SK-N-SH (cell line): ENCODE measurements around the gene ACD. TPM values are rescaled to one million over a fixed set of nuclear protein-coding genes. Genes with fewer than 3 reads are reported as not detected.

Experiments used
- CTCF ChIA-PET: fragments of 300-600, 350-600 bp; formaldehyde crosslinking; extraction: SDS; loops from one replicate; lab custom pipeline; 2021; lab: Yijun Ruan, JAX
- POLR2A ChIA-PET: fragments of 350-600 bp; sonication (Branson Sonifier 250); formaldehyde crosslinking; extraction: SDS; loops from one replicate; lab custom pipeline; 2020; ENCODE audit warnings: antibody characterized with exemption, inconsistent platforms; lab: Yijun Ruan, JAX
- DNase-seq: peaks from one replicate; pipeline ENCODE4 v3.0.0; 2012
- H2AFZ ChIP-seq: fragments of 200-600 bp; sonication (generic); 2 replicates; pipeline ENCODE4 v1.8.1; 2016; ENCODE audit warnings: antibody characterized with exemption, mild to moderate bottlenecking, low read depth
- H3F3A ChIP-seq: fragments of 200-600 bp; sonication (generic); replicated peaks from 2 replicates; pipeline ENCODE3; 2016; ENCODE audit warnings: antibody characterized with exemption, mild to moderate bottlenecking; ENCODE audit not compliant: insufficient read depth
- H3K27ac ChIP-seq, 2 experiments: fragments of 200-500 bp in 1 of 2; fragments of 200-600 bp in 1 of 2; sonication (Bioruptor generic) in 1 of 2; sonication (generic), shearing (Covaris generic) in 1 of 2; 2 replicates each; pipeline versions ENCODE4 v1.5.1 to v1.6.1; 2014 to 2016; ENCODE audit warnings: low read depth in 2 of 2, inconsistent platforms in 1 of 2, low read length in 1 of 2, mild to moderate bottlenecking in 1 of 2, mixed read lengths in 1 of 2
- H3K27me3 ChIP-seq: fragments of 200-600 bp; sonication (generic), shearing (Covaris generic); 2 replicates; pipeline ENCODE4 v1.6.1; 2016; ENCODE audit warnings: mixed run types; ENCODE audit not compliant: insufficient read depth
- H3K36me3 ChIP-seq, 2 experiments: fragments of 200-500 bp in 1 of 2; fragments of 200-600 bp in 1 of 2; sonication (Bioruptor generic) in 1 of 2; sonication (generic) in 1 of 2; replicated peaks in 1 of 2; 2 replicates each; pipeline versions ENCODE3 to v1.5.1; 2014 to 2016; ENCODE audit warnings: low read length in 1 of 2, mild to moderate bottlenecking in 1 of 2; ENCODE audit not compliant: insufficient read depth in 2 of 2, control insufficient read depth in 1 of 2
- H3K4me1 ChIP-seq, 2 experiments: fragments of 200-500 bp in 1 of 2; fragments of 200-600 bp in 1 of 2; sonication (Bioruptor generic) in 1 of 2; sonication (generic), shearing (Covaris generic) in 1 of 2; 2 replicates each; pipeline versions ENCODE4 v1.5.1 to v1.6.1; 2014 to 2016; ENCODE audit warnings: low read depth in 1 of 2, low read length in 1 of 2, mixed run types in 1 of 2; ENCODE audit not compliant: insufficient read depth in 2 of 2, control insufficient read depth in 1 of 2
- H3K4me2 ChIP-seq: fragments of 200-600 bp; sonication (generic), shearing (Covaris generic); 2 replicates; pipeline ENCODE4 v1.6.1; 2017; ENCODE audit warnings: mixed run types
- H3K4me3 ChIP-seq, 2 experiments: fragments of 200-500 bp in 1 of 2; fragments of 200-600 bp in 1 of 2; sonication (Bioruptor generic) in 1 of 2; sonication (generic), shearing (Covaris generic) in 1 of 2; 2 replicates each; pipeline versions ENCODE4 v1.5.1 to v1.8.1; 2014 to 2016; ENCODE audit warnings: low read depth in 2 of 2, inconsistent platforms in 1 of 2, low read length in 1 of 2, mild to moderate bottlenecking in 1 of 2, mixed read lengths in 1 of 2, moderate library complexity in 1 of 2
- H3K79me2 ChIP-seq: fragments of 200-600 bp; sonication (generic); 2 replicates; pipeline ENCODE4 v1.8.1; 2017; ENCODE audit warnings: mild to moderate bottlenecking; ENCODE audit not compliant: insufficient read depth
- H3K9ac ChIP-seq: fragments of 200-600 bp; sonication (generic); 2 replicates; pipeline ENCODE4 v1.6.1; 2017; ENCODE audit warnings: mixed run types
- H3K9me2 ChIP-seq: fragments of 200-600 bp; sonication (generic); 2 replicates; pipeline ENCODE4 v1.6.1; 2017; ENCODE audit warnings: mixed run types
- H3K9me3 ChIP-seq: fragments of 200-600 bp; sonication (generic); 2 replicates; pipeline ENCODE4 v1.6.1; 2017; ENCODE audit warnings: mixed run types, mild to moderate bottlenecking, moderate library complexity
- H4K20me1 ChIP-seq: fragments of 200-600 bp; sonication (generic); 2 replicates; pipeline ENCODE4 v1.6.1; 2017; ENCODE audit warnings: mild to moderate bottlenecking, mixed run types; ENCODE audit not compliant: insufficient read depth
- CTCF ChIP-seq: fragments of 200-600 bp; sonication (generic); IDR thresholded peaks from 2 replicates; pipeline ENCODE4 v1.6.1; 2017; ENCODE audit warnings: antibody characterized with exemption, mild to moderate bottlenecking, moderate library complexity
- EP300 ChIP-seq, 2 experiments: IDR thresholded peaks; 2 replicates each; pipeline versions ENCODE4 v1.4.0 to v1.6.1; 2012; ENCODE audit warnings: borderline replicate concordance in 1 of 2, low read depth in 1 of 2, low read length in 1 of 2
- GABPA ChIP-seq: IDR thresholded peaks from 2 replicates; pipeline ENCODE4 v1.4.0; 2012; ENCODE audit warnings: low read depth, mild to moderate bottlenecking
- GATA2 ChIP-seq: sonication (generic); formaldehyde crosslinking; IDR thresholded peaks from 2 replicates; pipeline ENCODE4 v1.5.0; 2020; ENCODE audit warnings: mild to moderate bottlenecking, missing genetic modification reagents
- IRF3 ChIP-seq: fragments of 150-350 bp; IDR thresholded peaks from 2 replicates; pipeline ENCODE4 v1.6.1; 2016; ENCODE audit warnings: mild to moderate bottlenecking, low read depth, low read length
- JUND ChIP-seq: IDR thresholded peaks from 2 replicates; pipeline ENCODE4 v1.4.0; 2012
- MAX ChIP-seq: IDR thresholded peaks from 2 replicates; pipeline ENCODE4 v1.4.0; 2012; ENCODE audit warnings: low read depth
- MXI1 ChIP-seq: IDR thresholded peaks from 2 replicates; pipeline ENCODE4 v1.6.1; 2012; ENCODE audit warnings: mild to moderate bottlenecking, low read depth, low read length, improper control_type of control experiment
- NFIC ChIP-seq: IDR thresholded peaks from 2 replicates; pipeline ENCODE4 v1.4.0; 2012; ENCODE audit warnings: borderline replicate concordance
- NRF1 ChIP-seq: IDR thresholded peaks from 2 replicates; pipeline ENCODE4 v1.6.1; 2012; ENCODE audit warnings: low read depth, mild to moderate bottlenecking, low read length
- PBX3 ChIP-seq: IDR thresholded peaks from 2 replicates; pipeline ENCODE4; 2012
- RFX5 ChIP-seq: IDR thresholded peaks from 2 replicates; pipeline ENCODE4 v1.6.1; 2012; ENCODE audit warnings: mild to moderate bottlenecking, improper control_type of control experiment, low read length
- RXRA ChIP-seq: IDR thresholded peaks from 2 replicates; pipeline ENCODE4 v1.4.0; 2012; ENCODE audit warnings: low read depth, mild to moderate bottlenecking, borderline replicate concordance
- TCF12 ChIP-seq: IDR thresholded peaks from 2 replicates; pipeline ENCODE4 v1.4.0; 2012
- TEAD4 ChIP-seq: IDR thresholded peaks from 2 replicates; pipeline ENCODE4 v1.4.0; 2012; ENCODE audit warnings: mild to moderate bottlenecking, borderline replicate concordance; ENCODE audit not compliant: insufficient read depth
- USF1 ChIP-seq: IDR thresholded peaks from 2 replicates; pipeline ENCODE4 v1.4.0; 2012; ENCODE audit warnings: low read depth, borderline replicate concordance
- YY1 ChIP-seq: IDR thresholded peaks from 2 replicates; pipeline ENCODE4 v1.4.0; 2012; ENCODE audit warnings: low read depth, mild to moderate bottlenecking
- ZBTB33 ChIP-seq: IDR thresholded peaks from 2 replicates; pipeline ENCODE4 v1.4.0; 2012; ENCODE audit warnings: low read depth, borderline replicate concordance
- WGBS: methylation state at CpG from one replicate; pipeline ENCODE4 v1.1.6; 2017; ENCODE audit warnings: low lambda C conversion rate; 5-methylcytosine and 5-hydroxymethylcytosine counted together
- polyA plus RNA-seq, 3 experiments: library from polyadenylated mRNA; depleted of rRNA; stranded (reverse); fragments of >200 nt; gene quantifications; 2 replicates each; pipeline ENCODE4 v1.2.3, GENCODE V29; 2012

The ACD gene
- polyA plus RNA-seq, 1 of the 3 experiments (the other 2 are of a cell fraction), result 37.8 TPM

- no peaks in the 10 kb centered on the region for H3K9me3 ChIP-seq
- ChIA-PET CTCF (interaction anchor here (0.8 to 4.2 kb wide), 5 partner anchors 7 to 136 kb away, joined by 3 to 23 read pairs (median 4); no protein-coding TSS in a partner anchor), POLR2A (no interaction called here)
- no peaks in the 10 kb centered on the region for H3K27me3 ChIP-seq
- H3K4me3 ChIP-seq, result no peak overlapping the region
- H3K4me1 ChIP-seq, result no peaks in the 10 kb centered on the region; a peak in 1 of 4 replicates
- no peaks in the 10 kb centered on the region for H3K9me2 ChIP-seq
- no peak for DNase-seq
- no peaks in the 10 kb centered on the region for H3K79me2 ChIP-seq
- WGBS, result 89% methylated on average over 10 of the region's 10 CpGs
- no peaks in the 10 kb centered on the region for H3F3A ChIP-seq
- H4K20me1 ChIP-seq, result no peaks in the 10 kb centered on the region
- H3K27ac ChIP-seq, result no peak overlapping the region
- no peak overlapping the region for H3K4me2 ChIP-seq
- TF ChIP-seq NFIC (no peak), USF1 (no peak), YY1 (no peak), ZBTB33 (no peak), CTCF (no peak), PBX3 (no peak), GABPA (no peak), EP300 (IDR thresholded peaks at IDR 0.05; ENCODE audit: borderline replicate concordance in 1 of 2, low read depth in 1 of 2, low read length in 1 of 2) (no peak), MXI1 (no peak), IRF3 (no peak), RFX5 (no peak), TCF12 (no peak), NRF1 (no peak), TEAD4 (no peak), JUND (no peak), MAX (no peak), RXRA (no peak), GATA2 (CRISPR knock-in tag) (no peak)
- H3K36me3 ChIP-seq, result peaks cover 19 to 21% of the 10 kb centered on the region in 2 experiments
- H2AFZ ChIP-seq, result no peak overlapping the region
- H3K9ac ChIP-seq, result no peak overlapping the region
Observed at GRCh38 chr16:67679935-67680897, 20.2 kb upstream of the ACD start.
